HPDE6-E6E7 (cell line): ENCODE data around the gene EFCC1.

Experiments used
- DNase-seq: peaks from one replicate; pipeline ENCODE4 v3.0.0; 2011; ENCODE audit warnings: missing footprints; ENCODE audit errors: extremely low spot score

EFCC1 gene

GRCh38 chr3:129001101-129001805 is at the start of gene EFCC1:
Gene EFCC1, plus strand, starts transcription at chr3:129001304. Its CDS starts 325 bp downstream, at chr3:129001629.
- DNase-seq, result no peak

- no peak for DNase-seq
Observed at GRCh38 chr3:128956440-128956839, 44.7 kb upstream of the EFCC1 start.

- no peak for DNase-seq
Observed at GRCh38 chr3:128965280-128965679, 35.8 kb upstream of the EFCC1 start.

GRCh38 chr3:128965818-128966217 is 35.3 kb upstream of the EFCC1 start:
- peak; percentile 19 for DNase-seq

- no peak for DNase-seq
Observed at GRCh38 chr3:128967748-128968355, 33.3 kb upstream of the EFCC1 start.

- no peak for DNase-seq
Observed at GRCh38 chr3:128969993-128970739, 30.9 kb upstream of the EFCC1 start.

GRCh38 chr3:128970740-128971047 is 30.4 kb upstream of the EFCC1 start:
- no peak for DNase-seq

GRCh38 chr3:128971421-128972100 is 29.5 kb upstream of the EFCC1 start:
- no peak for DNase-seq

GRCh38 chr3:128973988-128974564 is 27.0 kb upstream of the EFCC1 start:
- DNase-seq, result no peak

GRCh38 chr3:128975276-128975675 is 25.8 kb upstream of the EFCC1 start:
- DNase-seq, result no peak

- no peak for DNase-seq
Observed at GRCh38 chr3:128983293-128984069, 17.6 kb upstream of the EFCC1 start.

- peak; percentile 95 for DNase-seq
Observed at GRCh38 chr3:128984596-128984995, 16.5 kb upstream of the EFCC1 start.

GRCh38 chr3:128987302-128988100 is 13.6 kb upstream of the EFCC1 start:
- DNase-seq, result no peak

GRCh38 chr3:128988286-128988685 is 12.8 kb upstream of the EFCC1 start:
- DNase-seq, result no peak

- DNase-seq, result no peak
Observed at GRCh38 chr3:128991355-128991895, 9.7 kb upstream of the EFCC1 start.

GRCh38 chr3:128992926-128993460 is 8.1 kb upstream of the EFCC1 start:
- DNase-seq, result no peak

- peak; percentile 93 for DNase-seq
Observed at GRCh38 chr3:128993461-128994172, 7.5 kb upstream of the EFCC1 start, which contains the start of gene CFAP92. Gene CFAP92, minus strand, starts transcription at chr3:128994076. Its CDS starts 772 bp downstream, at chr3:128993304.

GRCh38 chr3:128994173-128994512 is 7.0 kb upstream of the EFCC1 start:
- no peak for DNase-seq
